GM18907 (cell line): ENCODE data around the gene GJB5.
"Not testable (repeated sequence)": the region's sequence is repeated elsewhere in the genome, so short reads cannot be mapped to it uniquely, and the experiment has no call there.

ENCODE experiments used
- ATAC-seq: cut with Tn5 transposase; IDR thresholded peaks from one replicate; pipeline ENCODE4 v1.9.1; 2021; ENCODE audit warnings: mild to moderate bottlenecking, moderate library complexity; ENCODE audit not compliant: unreplicated experiment

GJB5 gene

DNA sequence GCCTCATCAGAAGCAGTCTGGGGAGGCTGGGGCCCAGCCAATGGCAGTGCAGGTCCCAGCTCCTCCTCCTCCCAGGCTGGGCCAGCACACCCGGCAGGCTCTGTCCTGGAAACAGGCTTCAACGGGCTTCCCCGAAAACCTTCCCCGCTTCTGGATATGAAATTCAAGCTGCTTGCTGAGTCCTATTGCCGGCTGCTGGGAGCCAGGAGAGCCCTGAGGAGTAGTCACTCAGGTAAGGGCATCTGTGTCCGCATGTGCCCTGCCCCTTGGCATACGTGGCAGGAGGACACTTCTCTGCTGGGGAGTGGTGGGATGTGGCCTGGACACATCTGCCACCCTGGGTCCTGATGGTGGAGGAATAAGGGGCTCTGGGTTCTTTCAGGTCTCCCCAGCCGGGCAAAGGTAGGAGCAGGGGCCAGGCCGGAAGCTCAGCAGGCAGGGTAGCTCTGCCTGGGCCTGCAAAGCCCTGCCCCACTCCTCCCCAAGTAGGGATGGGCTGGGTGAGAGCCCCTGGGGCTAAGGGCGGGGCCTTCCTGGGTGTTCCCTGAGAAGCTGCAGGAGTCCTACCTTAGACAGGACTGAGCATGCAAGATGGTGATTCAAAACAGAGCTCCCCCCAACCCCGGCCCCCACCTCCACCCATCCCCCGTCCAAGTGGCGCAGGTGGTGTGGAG is at the start of gene GJB5:
Gene GJB5 (plus strand): TSS at position 84 of the 674 bp plus-strand sequence. CDS start 2,284 bp downstream, outside the sequence.
- no peak for ATAC-seq

GRCh38 chr1:34705077-34705476 is 49.8 kb upstream of the GJB5 start:
- no peak for ATAC-seq

GRCh38 chr1:34708106-34708505 is 46.7 kb upstream of the GJB5 start:
- no peak for ATAC-seq

DNA sequence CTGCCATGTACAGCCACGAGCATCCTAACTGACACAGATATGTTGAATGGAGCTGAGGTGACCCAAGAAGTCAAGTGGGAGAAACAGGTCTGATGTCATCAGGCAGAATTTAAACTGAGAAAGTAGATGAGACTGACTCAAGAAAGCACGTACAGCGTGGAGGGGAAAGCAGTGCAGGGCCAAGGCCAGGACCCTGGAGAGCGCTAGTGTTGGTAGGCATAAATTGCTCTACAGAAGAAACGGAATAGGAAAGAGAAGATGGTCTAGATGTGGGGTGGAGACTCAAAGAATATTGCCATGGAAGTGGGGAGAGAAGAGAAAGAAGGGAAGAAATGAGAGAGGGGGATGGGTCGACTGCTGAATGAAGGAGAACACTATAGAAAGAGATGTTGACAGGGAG is 45.3 kb upstream of the GJB5 start:
- ATAC-seq: no peak

- no peak for ATAC-seq
These were observed 44.0 kb upstream of the GJB5 start for GRCh38 chr1:34710812-34711211.

- ATAC-seq: no peak
These were observed 43.4 kb upstream of the GJB5 start for GRCh38 chr1:34711485-34711884.

DNA sequence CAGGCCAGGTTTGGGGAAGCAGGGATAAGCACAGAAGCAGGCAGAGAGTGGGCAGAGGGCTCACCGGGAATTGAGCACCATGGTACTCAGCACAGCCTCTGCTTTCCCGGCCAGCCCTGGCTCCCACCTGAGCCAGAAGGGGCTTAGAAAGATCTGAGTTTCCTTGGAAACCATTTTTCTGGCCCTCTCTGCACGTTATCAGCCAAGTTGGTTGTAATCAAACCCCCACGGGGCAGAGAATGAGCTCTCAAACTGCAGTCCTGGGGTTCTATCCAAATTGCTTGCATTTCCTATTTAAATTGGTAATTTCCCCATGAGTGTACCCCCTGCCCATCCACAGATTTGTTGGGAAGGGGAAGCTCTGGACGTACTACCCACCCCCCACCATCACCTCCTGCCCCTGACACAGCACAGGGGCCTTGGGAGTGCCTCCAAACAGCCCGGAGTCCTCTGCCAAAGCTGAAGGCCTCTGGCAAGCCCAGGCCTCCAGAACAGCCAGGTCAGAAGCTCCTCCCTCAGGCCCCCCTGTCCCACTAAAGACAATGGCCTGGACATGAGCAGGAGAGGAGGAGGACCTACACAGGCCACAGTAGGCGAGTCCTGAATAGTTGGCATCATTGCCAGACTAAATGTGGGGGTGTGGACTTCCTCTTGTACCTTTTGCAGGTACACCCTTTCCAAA is 42.7 kb upstream of the GJB5 start:
- no peak for ATAC-seq

- ATAC-seq: no peak
These were observed 41.4 kb upstream of the GJB5 start for GRCh38 chr1:34713443-34713842.

- ATAC-seq: no peak
These were observed 40.5 kb upstream of the GJB5 start for GRCh38 chr1:34714386-34714785.

GRCh38 chr1:34715139-34715538 is 39.7 kb upstream of the GJB5 start:
- ATAC-seq: no peak

DNA sequence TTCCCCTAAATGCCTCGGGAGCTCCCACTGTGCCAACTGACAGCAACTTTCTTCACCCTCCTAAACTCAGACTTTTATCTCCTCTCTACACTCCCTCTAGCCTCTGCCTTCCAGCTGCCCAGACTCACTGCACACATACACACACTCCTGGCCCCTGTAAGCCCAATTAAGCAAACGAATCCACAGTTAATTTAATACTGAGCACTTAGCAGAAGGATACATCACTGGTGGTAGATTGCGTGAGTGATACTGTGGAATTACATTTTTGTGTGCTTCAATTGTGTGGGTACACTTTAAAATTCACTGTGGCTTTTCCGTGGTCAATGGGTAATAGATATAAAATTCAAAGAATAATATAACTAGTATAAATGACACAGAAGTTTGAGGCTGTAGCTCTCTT is 33.6 kb upstream of the GJB5 start:
- no peak for ATAC-seq

DNA sequence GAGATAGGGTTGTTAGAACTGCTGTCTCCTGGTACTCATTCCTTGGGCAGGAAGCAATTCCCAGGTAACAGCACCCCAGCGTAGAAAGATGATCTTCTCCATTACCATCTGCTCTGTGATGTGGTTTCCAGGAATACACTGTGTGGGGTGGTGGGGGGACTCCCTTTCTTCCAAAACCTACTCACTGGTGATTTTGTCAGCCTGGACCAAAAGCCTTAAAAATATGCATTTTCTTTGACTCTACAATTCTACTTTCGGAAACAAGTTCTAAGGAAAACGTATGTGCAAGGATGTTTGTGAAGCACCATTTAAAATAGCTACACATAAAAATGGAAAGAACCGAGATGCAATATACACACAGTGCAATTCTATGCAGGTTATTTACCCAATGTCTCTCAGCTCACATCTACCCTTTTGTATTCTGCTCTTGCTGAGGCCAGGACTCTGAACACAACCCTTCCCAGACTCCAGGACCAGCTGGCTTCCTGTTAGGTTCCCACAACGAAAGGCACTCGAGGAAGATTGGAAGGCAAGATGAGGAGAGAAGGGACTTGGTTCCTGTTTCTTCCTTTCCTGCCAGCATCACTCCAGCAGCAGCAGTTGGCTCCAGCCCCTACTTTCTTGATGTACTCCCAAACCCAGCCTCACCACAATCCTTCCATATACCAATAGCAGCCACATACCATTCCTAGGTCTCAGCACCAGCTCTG is 33.0 kb upstream of the GJB5 start:
- no peak for ATAC-seq

- no peak for ATAC-seq
These were observed 28.0 kb upstream of the GJB5 start for GRCh38 chr1:34726861-34727260.

- no peak for ATAC-seq
These were observed 24.4 kb upstream of the GJB5 start for GRCh38 chr1:34730485-34730884.

DNA sequence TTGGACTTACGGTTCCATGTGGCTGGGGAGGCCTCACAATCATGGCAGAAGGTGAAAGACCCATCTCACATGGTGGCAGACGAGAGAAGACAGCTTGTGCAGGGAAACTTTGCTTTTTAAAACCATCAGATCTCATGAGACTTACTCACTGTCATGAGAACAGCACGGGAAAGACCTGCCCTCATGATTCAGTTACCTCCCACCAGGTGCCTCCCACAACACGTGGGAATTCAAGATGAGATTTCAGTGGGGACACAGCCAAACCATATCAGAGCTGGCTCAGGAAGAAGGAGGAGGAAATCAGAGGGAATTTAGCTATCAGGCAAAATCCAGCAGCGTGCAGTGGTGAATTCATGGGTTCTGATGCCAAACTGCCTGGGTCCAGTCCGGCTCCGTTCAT is 22.0 kb upstream of the GJB5 start:
- ATAC-seq: not testable (repeated sequence)

DNA sequence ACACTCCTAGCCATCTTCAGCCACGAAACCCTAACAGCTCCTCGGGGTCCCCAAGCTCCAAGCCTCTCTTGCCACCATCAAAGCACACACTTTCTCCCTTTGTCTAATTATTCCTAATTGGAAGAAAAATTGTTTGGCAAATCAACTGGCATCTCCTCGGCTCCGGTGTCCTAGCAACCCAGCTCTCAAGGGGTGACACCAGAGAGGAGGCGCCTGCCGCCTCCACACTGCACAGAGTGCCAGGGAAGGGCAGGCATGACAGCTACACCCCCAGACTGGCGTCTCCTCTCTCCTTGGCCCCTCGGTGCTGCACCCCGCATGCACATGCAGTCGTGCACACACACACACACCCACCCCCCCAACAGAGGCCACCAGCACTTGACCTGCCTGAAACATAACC is 18.2 kb upstream of the GJB5 start:
- no peak for ATAC-seq

DNA sequence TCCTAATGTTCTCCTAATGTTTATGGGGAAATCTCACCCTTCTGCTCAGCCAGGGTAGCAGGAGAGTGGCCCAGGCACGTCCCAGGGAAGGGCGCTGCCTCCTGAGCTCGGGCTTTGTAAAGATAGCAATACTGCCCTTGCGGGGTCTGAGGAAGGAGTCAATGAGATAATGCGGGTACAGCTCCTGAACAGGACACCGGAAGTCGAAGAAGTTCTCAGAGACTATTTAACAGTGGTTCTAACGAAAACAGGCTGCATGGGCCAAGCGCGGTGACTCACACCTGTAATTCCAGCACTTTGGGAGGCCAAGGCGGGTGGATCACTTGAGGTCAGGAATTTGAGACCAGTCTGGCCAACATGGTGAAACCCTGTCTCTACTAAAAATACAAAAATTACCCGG is 17.6 kb upstream of the GJB5 start:
- not testable (repeated sequence) for ATAC-seq

GRCh38 chr1:34739613-34740012 is 15.2 kb upstream of the GJB5 start:
- no peak for ATAC-seq

GRCh38 chr1:34740161-34740868 is 14.5 kb upstream of the GJB5 start:
- ATAC-seq: no peak

DNA sequence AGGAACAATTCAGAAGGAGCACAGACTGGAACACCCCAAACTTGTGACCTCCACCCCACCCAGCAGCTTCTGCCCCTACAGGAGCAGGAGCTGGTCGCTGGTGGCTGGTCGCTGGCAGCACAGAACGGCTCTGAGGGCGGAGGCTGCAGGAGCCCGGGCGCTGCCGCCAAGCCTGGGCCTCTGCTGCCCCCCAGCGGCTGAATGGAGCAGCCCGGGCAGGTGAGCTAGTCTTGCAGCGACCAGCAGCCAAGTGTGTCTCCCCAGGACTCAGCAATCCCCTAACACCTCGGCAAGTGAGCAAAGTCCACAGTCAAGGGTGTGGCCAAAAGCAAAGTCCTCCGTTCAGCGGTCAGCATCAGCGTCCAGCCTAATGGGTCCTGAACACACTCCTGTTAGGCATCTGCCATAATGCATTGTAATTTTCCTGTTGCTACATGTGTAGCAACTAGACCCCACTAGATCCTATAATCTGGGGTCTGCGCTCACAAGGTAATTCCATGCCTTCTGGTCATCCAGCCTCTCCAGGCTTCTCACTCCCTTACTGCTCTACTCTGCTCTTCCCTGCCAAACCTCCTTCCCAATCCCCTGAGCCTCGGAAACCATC is 12.1 kb upstream of the GJB5 start:
- ATAC-seq: peak; percentile 60

- ATAC-seq: no peak
These were observed 11.1 kb upstream of the GJB5 start for GRCh38 chr1:34743775-34744174.
